Liver (tissue), 9 donors: ENCODE results near the gene UBE3A. TPM values are rescaled to one million over a fixed set of nuclear protein-coding genes. Genes with fewer than 3 reads are reported as not detected.

Source experiments
- DNase-seq: peaks from one replicate; pipeline ENCODE4 v3.0.0-alpha.2; 2017; ENCODE audit warnings: low spot score
- H3K27ac ChIP-seq, 2 donors: one replicate each; pipeline ENCODE4 v1.7.0; 2013; ENCODE audit warnings: inconsistent platforms in 2 of 2, low read length in 2 of 2, control low read depth in 1 of 2, low read depth in 1 of 2, mild to moderate bottlenecking in 1 of 2
- H3K27me3 ChIP-seq, 4 donors: one replicate each; pipeline versions ENCODE4 v1.6.1 to v1.7.0; 2013; ENCODE audit warnings: low read length in 3 of 4, inconsistent platforms in 1 of 4, mild to moderate bottlenecking in 1 of 4, moderate library complexity in 1 of 4; ENCODE audit not compliant: control insufficient read depth in 4 of 4, insufficient read depth in 4 of 4
- H3K36me3 ChIP-seq, 4 donors: one replicate each; pipeline versions ENCODE4 v1.6.1 to v1.7.0; 2013; ENCODE audit warnings: low read length in 3 of 4, mild to moderate bottlenecking in 3 of 4, low read depth in 1 of 4, moderate library complexity in 1 of 4; ENCODE audit not compliant: control insufficient read depth in 4 of 4, insufficient read depth in 3 of 4
- H3K4me1 ChIP-seq, 4 donors: one replicate each; pipeline versions ENCODE4 v1.6.1 to v1.7.0; 2013; ENCODE audit warnings: low read length in 3 of 4, mild to moderate bottlenecking in 3 of 4, moderate library complexity in 1 of 4; ENCODE audit not compliant: control insufficient read depth in 4 of 4, insufficient read depth in 4 of 4
- H3K4me3 ChIP-seq, 3 donors: one replicate each; pipeline versions ENCODE4 v1.6.1 to v1.7.0; 2013; ENCODE audit warnings: low read length in 3 of 3, control low read depth in 1 of 3, low read depth in 1 of 3, mild to moderate bottlenecking in 1 of 3
- H3K9ac ChIP-seq, 2 donors: one replicate each; pipeline ENCODE4 v1.7.0; 2013; ENCODE audit warnings: low read length in 2 of 2, mild to moderate bottlenecking in 2 of 2, moderate library complexity in 2 of 2, control low read depth in 1 of 2, low read depth in 1 of 2
- H3K9me3 ChIP-seq, 4 donors: one replicate each; pipeline versions ENCODE4 v1.6.1 to v1.7.0; 2013; ENCODE audit warnings: low read length in 3 of 4; ENCODE audit not compliant: control insufficient read depth in 4 of 4
- ATF3 ChIP-seq: IDR thresholded peaks from 2 replicates; pipeline ENCODE4 v1.6.1; 2016; ENCODE audit warnings: antibody characterized with exemption
- CTCF ChIP-seq: fragments of 150-350 bp; IDR thresholded peaks from 2 replicates; pipeline ENCODE4 v1.5.1; 2017; ENCODE audit warnings: improper control_type of control experiment, low read depth, low read length; ENCODE audit not compliant: missing input control
- EGR1 ChIP-seq, 2 donors: IDR thresholded peaks; 2 replicates each; pipeline ENCODE4 v1.6.1; 2016 to 2018; ENCODE audit warnings: antibody characterized with exemption in 2 of 2, low read depth in 2 of 2
- FOXA1 ChIP-seq: IDR thresholded peaks from 2 replicates; pipeline ENCODE4 v1.6.1; 2016; ENCODE audit warnings: antibody characterized with exemption
- FOXA2 ChIP-seq: IDR thresholded peaks from 2 replicates; pipeline ENCODE4 v1.6.1; 2016; ENCODE audit warnings: antibody characterized with exemption
- GABPA ChIP-seq, 2 donors: IDR thresholded peaks in 1 of 2; conservative IDR thresholded peaks in 1 of 2; 2 replicates each; pipeline ENCODE4 v1.6.1; 2016; ENCODE audit warnings: antibody characterized with exemption in 2 of 2, mild to moderate bottlenecking in 1 of 2, moderate library complexity in 1 of 2
- HNF4A ChIP-seq, 2 donors: conservative IDR thresholded peaks; 2 replicates each; pipeline ENCODE4 v1.6.1; 2016; ENCODE audit warnings: antibody characterized with exemption in 2 of 2, mild to moderate bottlenecking in 2 of 2
- HNF4G ChIP-seq: IDR thresholded peaks from 2 replicates; pipeline ENCODE4 v1.6.1; 2016; ENCODE audit warnings: antibody characterized with exemption
- JUND ChIP-seq, 2 donors: IDR thresholded peaks; 2 replicates each; pipeline ENCODE4 v1.6.1; 2016; ENCODE audit warnings: antibody characterized with exemption in 2 of 2
- MAX ChIP-seq: IDR thresholded peaks from 2 replicates; pipeline ENCODE4 v1.6.1; 2016; ENCODE audit warnings: antibody characterized with exemption
- NR2F2 ChIP-seq: IDR thresholded peaks from 2 replicates; pipeline ENCODE4 v1.6.1; 2016; ENCODE audit warnings: antibody characterized with exemption
- RAD21 ChIP-seq, 2 donors: IDR thresholded peaks; 2 replicates each; pipeline ENCODE4 v1.6.1; 2016; ENCODE audit warnings: antibody characterized with exemption in 2 of 2, mild to moderate bottlenecking in 2 of 2
- REST ChIP-seq: IDR thresholded peaks from 2 replicates; pipeline ENCODE4 v1.6.1; 2016; ENCODE audit warnings: antibody characterized with exemption, mild to moderate bottlenecking
- RXRA ChIP-seq, 2 donors: IDR thresholded peaks; 2 replicates each; pipeline ENCODE4 v1.6.1; 2017 to 2018; ENCODE audit warnings: antibody characterized with exemption in 2 of 2, mild to moderate bottlenecking in 1 of 2
- SP1 ChIP-seq: IDR thresholded peaks from 2 replicates; pipeline ENCODE4 v1.6.1; 2018; ENCODE audit warnings: antibody characterized with exemption, mild to moderate bottlenecking
- TAF1 ChIP-seq: conservative IDR thresholded peaks from 2 replicates; pipeline ENCODE4 v1.6.1; 2016; ENCODE audit warnings: antibody characterized with exemption, mild to moderate bottlenecking
- YY1 ChIP-seq: IDR thresholded peaks from 2 replicates; pipeline ENCODE4 v1.6.1; 2016; ENCODE audit warnings: antibody characterized with exemption, mild to moderate bottlenecking
- WGBS: extraction: QIAGEN DNeasy Blood & Tissue Kit; methylation state at CpG from one replicate; pipeline ENCODE4 v1.1.7; 2013; 5-methylcytosine and 5-hydroxymethylcytosine counted together
- polyA plus RNA-seq, 2 donors: library from polyadenylated mRNA; stranded (reverse) in 1 of 2; unstranded in 1 of 2; fragments of 200-250 nt in 1 of 2; fragments of >200 nt in 1 of 2; fragmentation: Nextera tagmentation in 1 of 2; extraction: Ambion mirVana in 1 of 2; gene quantifications; one replicate each; pipeline versions ENCODE4 v1.2.1 to v1.2.3, GENCODE V29; 2013 to 2015
- total RNA-seq, 2 donors: library from RNA; depleted of rRNA; stranded (reverse); fragments of >200 nt; gene quantifications; one replicate each; pipeline ENCODE4 v1.2.3, GENCODE V29; 2014
- TF ChIP-seq, protein P1 (sequence below): IDR thresholded peaks from 2 replicates; pipeline ENCODE4 v1.6.1; 2016; ENCODE audit warnings: antibody characterized with exemption
- donor health status: healthy.
- donor health status: healthy.
- donor health status: healthy.
- donor health status: healthy.
- donor health status: healthy.

UBE3A gene
- total and polyA plus RNA-seq, 4 donors = 12.9 to 58.4 (median 38.2) TPM

DNA sequence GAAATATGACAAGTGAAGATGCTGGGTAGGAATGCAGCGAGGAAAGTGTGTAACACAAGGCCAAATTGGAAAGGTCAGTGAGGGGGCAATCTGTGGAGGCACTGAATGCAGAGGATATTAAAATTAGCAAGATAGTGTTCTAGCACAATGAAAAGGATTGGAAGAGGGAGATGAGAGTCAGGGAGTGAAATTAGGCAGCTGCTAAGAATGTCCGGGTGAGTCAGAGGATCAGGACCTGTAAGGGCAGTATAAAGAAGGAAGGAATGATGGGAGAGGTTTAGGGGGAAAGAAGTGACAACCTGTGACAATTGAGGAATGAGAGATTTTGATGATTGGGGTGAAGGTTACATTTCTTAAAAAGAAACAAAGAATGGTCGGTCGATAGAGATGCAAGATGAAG is 103.5 kb downstream of the UBE3A start:
- no peaks in the 10 kb centered on the region for H3K27me3 ChIP-seq
- no peak overlapping the region for H3K9ac ChIP-seq
- no peak overlapping the region for H3K27ac ChIP-seq
- no peak overlapping the region for H3K4me3 ChIP-seq
- TF ChIP-seq, protein P1, sequence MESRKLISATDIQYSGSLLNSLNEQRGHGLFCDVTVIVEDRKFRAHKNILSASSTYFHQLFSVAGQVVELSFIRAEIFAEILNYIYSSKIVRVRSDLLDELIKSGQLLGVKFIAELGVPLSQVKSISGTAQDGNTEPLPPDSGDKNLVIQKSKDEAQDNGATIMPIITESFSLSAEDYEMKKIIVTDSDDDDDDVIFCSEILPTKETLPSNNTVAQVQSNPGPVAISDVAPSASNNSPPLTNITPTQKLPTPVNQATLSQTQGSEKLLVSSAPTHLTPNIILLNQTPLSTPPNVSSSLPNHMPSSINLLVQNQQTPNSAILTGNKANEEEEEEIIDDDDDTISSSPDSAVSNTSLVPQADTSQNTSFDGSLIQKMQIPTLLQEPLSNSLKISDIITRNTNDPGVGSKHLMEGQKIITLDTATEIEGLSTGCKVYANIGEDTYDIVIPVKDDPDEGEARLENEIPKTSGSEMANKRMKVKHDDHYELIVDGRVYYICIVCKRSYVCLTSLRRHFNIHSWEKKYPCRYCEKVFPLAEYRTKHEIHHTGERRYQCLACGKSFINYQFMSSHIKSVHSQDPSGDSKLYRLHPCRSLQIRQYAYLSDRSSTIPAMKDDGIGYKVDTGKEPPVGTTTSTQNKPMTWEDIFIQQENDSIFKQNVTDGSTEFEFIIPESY = no peak
- TF ChIP-seq FOXA2 (no peak), CTCF (no peak), REST (no peak), FOXA1 (no peak), TAF1 (no peak), EGR1 (IDR thresholded peaks at IDR 0.05; ENCODE audit: low read depth in 2 of 2) (no peak), YY1 (no peak), NR2F2 (no peak), RAD21 (IDR thresholded peaks at IDR 0.05) (no peak), SP1 (no peak), GABPA (IDR thresholded peaks at IDR 0.05 in 1 of 2, conservative IDR thresholded peaks at IDR 0.05 in 1 of 2) (no peak), MAX (no peak)
- DNase-seq = no peak
- H3K36me3 ChIP-seq = peaks cover 6 to 38% (median 22%) of the 10 kb centered on the region in 4 donors
- H3K9me3 ChIP-seq = peaks cover 1 to 5% (median 3%) of the 10 kb centered on the region in 4 donors
- H3K4me1 ChIP-seq = no peaks in the 10 kb centered on the region
- 97% methylated on average over 4 of the region's 4 CpGs for WGBS

- Histone ChIP-seq H3K9me3 (peaks cover 1 to 5% (median 3%) of the 10 kb centered on the region in 4 donors), H3K9ac (no peak overlapping the region), H3K4me3 (no peak overlapping the region), H3K27ac (no peak overlapping the region), H3K36me3 (peaks cover 0 to 24% (median 15%) of the 10 kb centered on the region in 4 donors), H3K27me3 (no peaks in the 10 kb centered on the region), H3K4me1 (no peaks in the 10 kb centered on the region)
- TF ChIP-seq JUND (IDR thresholded peaks at IDR 0.05) (no peak), ATF3 (no peak), FOXA2 (no peak), RXRA (IDR thresholded peaks at IDR 0.05) (no peak), HNF4G (no peak), MAX (no peak), REST (no peak), CTCF (no peak), NR2F2 (no peak), GABPA (IDR thresholded peaks at IDR 0.05 in 1 of 2, conservative IDR thresholded peaks at IDR 0.05 in 1 of 2) (no peak), EGR1 (IDR thresholded peaks at IDR 0.05; ENCODE audit: low read depth in 2 of 2) (no peak), HNF4A (conservative IDR thresholded peaks at IDR 0.05) (no peak), SP1 (no peak), RAD21 (IDR thresholded peaks at IDR 0.05) (no peak)
- WGBS = 97% methylated on average over 2 of the region's 2 CpGs
- DNase-seq = no peak
Measured at GRCh38 chr15:25333049-25333448, 105.8 kb downstream of the UBE3A start.
